Activated B cell treated with CpG ODN at 0.5 μM for 24 hours (primary cell): Measurements from ENCODE around the gene SCAPER. TPM values are rescaled to one million over a fixed set of nuclear protein-coding genes. Genes with fewer than 3 reads are reported as not detected.

Experiments
- ATAC-seq: fragments of 200-7000 bp; cut with Tn5 transposase; one replicate; pipeline ENCODE4 v1.10.0; 2021; ENCODE audit warnings: low read depth, mild to moderate bottlenecking, moderate library complexity
- CTCF ChIA-PET: fragments of 350-600 bp; sonication (Branson Sonifier 250); formaldehyde crosslinking; loops from one replicate; lab custom pipeline; 2021; ENCODE audit warnings: antibody characterized with exemption; lab: Charles Lee
- POLR2A ChIA-PET: fragments of 350-600 bp; sonication (Branson Sonifier 250); formaldehyde crosslinking; loops from one replicate; lab custom pipeline; 2021; ENCODE audit warnings: antibody characterized with exemption; lab: Charles Lee
- DNase-seq: peaks from one replicate; pipeline ENCODE4 v3.0.0; 2022
- H3K27ac Mint-ChIP-seq: one replicate; pipeline ENCODE4 v1.8.0; 2020; ENCODE audit warnings: mixed read lengths
- H3K27me3 Mint-ChIP-seq: one replicate; pipeline ENCODE4 v1.8.0; 2021; ENCODE audit warnings: mixed read lengths
- H3K36me3 Mint-ChIP-seq: one replicate; pipeline ENCODE4 v1.8.0; 2021; ENCODE audit warnings: low read depth, mixed read lengths
- H3K4me1 Mint-ChIP-seq: one replicate; pipeline ENCODE4 v1.8.0; 2021; ENCODE audit warnings: mixed read lengths
- H3K4me3 Mint-ChIP-seq: one replicate; pipeline ENCODE4 v1.8.0; 2020; ENCODE audit warnings: mild to moderate bottlenecking, mixed read lengths
- H3K9me3 Mint-ChIP-seq: one replicate; pipeline ENCODE4 v1.8.0; 2020; ENCODE audit warnings: mixed read lengths
- intact Hi-C: fragments of 100-400 bp; cut with micrococcal nuclease; formaldehyde crosslinking; loops from one replicate; pipeline ENCODE4 v1.15.1; 2024
- total RNA-seq: library from RNA; stranded (reverse); gene quantifications from 2 replicates; pipeline ENCODE4 v1.2.3, GENCODE V29; 2022
- TF ChIP-seq, protein P1 (sequence below): fragments of 200-600 bp; IDR thresholded peaks from one replicate; pipeline ENCODE4 v1.8.0; 2022; ENCODE audit warnings: antibody characterized with exemption, mild to moderate bottlenecking

The SCAPER gene
- total RNA-seq, 1 donor from 2014 or later = 38.8 TPM

DNA sequence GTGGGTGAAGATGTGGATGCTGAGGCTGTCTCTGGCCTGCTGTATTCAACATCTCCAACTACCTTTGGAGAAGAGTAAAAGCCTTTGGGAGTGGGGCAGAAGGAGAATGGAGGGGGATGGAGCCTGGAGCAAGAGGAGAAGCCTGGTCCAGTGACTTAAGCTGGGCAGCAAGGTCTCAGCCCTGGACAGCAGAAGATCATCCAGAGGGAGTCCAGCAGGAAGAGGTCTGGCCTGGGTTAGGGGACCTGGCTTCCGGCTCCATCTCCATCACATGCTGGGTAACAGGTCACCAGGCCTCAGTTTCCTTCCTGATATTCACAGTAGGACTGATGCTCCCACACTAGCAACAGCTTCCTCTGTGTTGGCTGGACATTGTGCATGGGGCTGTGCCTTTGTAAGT is 572.3 kb downstream of the SCAPER start:
- POLR2A ChIA-PET = no interaction called here
- CTCF ChIA-PET = no interaction called here
- TF ChIP-seq, protein P1, sequence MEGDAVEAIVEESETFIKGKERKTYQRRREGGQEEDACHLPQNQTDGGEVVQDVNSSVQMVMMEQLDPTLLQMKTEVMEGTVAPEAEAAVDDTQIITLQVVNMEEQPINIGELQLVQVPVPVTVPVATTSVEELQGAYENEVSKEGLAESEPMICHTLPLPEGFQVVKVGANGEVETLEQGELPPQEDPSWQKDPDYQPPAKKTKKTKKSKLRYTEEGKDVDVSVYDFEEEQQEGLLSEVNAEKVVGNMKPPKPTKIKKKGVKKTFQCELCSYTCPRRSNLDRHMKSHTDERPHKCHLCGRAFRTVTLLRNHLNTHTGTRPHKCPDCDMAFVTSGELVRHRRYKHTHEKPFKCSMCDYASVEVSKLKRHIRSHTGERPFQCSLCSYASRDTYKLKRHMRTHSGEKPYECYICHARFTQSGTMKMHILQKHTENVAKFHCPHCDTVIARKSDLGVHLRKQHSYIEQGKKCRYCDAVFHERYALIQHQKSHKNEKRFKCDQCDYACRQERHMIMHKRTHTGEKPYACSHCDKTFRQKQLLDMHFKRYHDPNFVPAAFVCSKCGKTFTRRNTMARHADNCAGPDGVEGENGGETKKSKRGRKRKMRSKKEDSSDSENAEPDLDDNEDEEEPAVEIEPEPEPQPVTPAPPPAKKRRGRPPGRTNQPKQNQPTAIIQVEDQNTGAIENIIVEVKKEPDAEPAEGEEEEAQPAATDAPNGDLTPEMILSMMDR = no peak
- Mint-ChIP-seq H3K27me3 (peaks cover 49% of the 10 kb centered on the region), H3K9me3 (no peaks in the 10 kb centered on the region), H3K27ac (no peak overlapping the region), H3K36me3 (no peaks in the 10 kb centered on the region), H3K4me1 (peaks cover 29% of the 10 kb centered on the region), H3K4me3 (no peak overlapping the region)
- intact Hi-C loops = loop anchor here (2.0 to 10.0 kb wide), 2 partner anchors 98 to 532 kb away; no protein-coding TSS in a partner anchor
- ATAC-seq = no peak
- DNase-seq = no peak

DNA sequence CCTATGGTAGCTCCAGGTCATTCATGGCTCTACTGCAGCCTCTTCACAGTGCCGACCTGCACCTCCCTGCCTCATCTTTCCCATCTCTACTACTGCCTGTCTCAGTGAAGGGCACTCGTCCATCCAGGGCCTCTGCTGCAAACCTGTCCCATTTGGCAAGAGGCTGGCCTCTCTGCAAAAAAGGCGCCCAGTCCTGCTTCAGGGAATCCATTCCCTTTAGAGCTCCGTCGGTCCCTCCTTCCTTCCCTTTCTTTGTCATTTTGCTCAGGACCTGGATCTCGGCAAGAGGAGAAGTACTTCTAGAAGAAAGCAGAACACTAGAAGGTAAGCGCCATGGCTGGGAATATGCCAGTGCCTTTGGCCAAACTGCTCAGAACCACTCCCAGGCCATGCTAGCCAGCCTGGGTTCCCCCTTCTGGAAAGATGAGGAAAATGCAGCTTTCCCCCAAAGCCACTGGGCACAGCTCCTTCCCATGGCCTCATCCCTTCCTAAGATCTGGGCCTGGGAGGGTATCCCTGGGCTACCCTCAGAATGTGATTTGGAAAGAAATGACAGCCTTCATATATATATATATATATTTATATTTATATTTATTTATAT is 575.0 kb downstream of the SCAPER start:
- TF ChIP-seq, protein P1 = no peak
- DNase-seq = no peak
- CTCF ChIA-PET = interaction anchor here (1.0 to 1.5 kb wide), 2 partner anchors 95 to 180 kb away, joined by 3 to 5 read pairs; no protein-coding TSS in a partner anchor
- Mint-ChIP-seq H3K27me3 (peaks cover 44% of the 10 kb centered on the region), H3K9me3 (no peaks in the 10 kb centered on the region), H3K36me3 (no peaks in the 10 kb centered on the region), H3K4me3 (no peak overlapping the region), H3K27ac (no peak overlapping the region), H3K4me1 (peaks cover 5% of the 10 kb centered on the region)
- POLR2A ChIA-PET = no interaction called here
- intact Hi-C loops = loop anchor here (10.0 kb wide), 1 partner anchor 535 kb away; no protein-coding TSS in a partner anchor
- no peak for ATAC-seq

DNA sequence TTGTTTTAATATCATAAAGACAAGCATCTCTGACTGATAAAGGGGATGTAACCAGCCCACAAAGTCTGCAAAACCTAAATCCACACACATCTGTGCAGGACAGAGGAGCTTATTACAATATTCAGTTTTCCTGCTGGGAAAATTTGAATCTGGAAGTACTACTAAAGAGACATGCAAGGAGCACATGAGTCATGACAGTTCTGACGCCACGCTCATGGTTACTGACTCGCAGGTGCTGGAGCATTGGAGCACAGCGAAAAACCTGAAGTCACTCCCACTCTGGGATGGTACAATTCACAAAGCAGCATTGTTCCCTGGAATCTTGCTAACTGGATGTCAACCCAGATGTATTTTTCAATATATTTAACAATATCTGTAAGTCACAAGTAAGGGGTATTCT is 576.2 kb downstream of the SCAPER start:
- no peak overlapping the region for H3K4me3 Mint-ChIP-seq
- no peaks in the 10 kb centered on the region for H3K9me3 Mint-ChIP-seq
- DNase-seq = no peak
- POLR2A ChIA-PET = no interaction called here
- TF ChIP-seq, protein P1 = no peak
- no peak overlapping the region for H3K27ac Mint-ChIP-seq
- peaks cover 39% of the 10 kb centered on the region for H3K27me3 Mint-ChIP-seq
- CTCF ChIA-PET = no interaction called here
- intact Hi-C loops = no loop called here
- ATAC-seq = no peak
- H3K4me1 Mint-ChIP-seq = peaks cover under 1% of the 10 kb centered on the region
- H3K36me3 Mint-ChIP-seq = no peaks in the 10 kb centered on the region

DNA sequence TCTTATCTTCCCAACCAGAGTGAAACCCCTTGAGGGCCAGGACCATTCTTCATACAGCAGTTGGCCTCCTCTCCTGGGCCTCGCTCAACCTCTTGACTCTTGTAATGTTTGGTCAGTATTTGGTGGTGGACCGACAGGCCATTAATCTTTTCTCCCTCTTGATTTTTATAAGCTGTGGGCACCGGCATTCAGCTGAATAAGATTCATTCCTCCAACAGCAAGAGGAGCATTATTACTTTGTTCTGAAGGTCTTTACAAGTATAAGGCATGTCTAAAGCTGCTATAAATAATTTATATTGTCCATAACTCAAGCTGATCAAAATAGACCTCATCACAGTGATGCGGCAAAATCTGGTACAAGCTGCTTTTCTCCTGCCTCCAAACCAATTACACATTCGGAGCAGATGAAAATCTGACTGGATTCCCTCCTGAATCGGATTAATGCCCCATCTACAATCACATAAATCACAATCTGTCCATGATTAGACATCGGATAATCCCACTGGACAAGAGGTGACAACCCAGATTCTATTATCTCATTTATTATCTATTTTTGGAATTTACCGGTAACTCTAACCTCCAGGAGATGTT is 576.9 kb downstream of the SCAPER start:
- Mint-ChIP-seq H3K27me3 (peaks cover 38% of the 10 kb centered on the region), H3K36me3 (no peaks in the 10 kb centered on the region), H3K4me3 (no peak overlapping the region), H3K27ac (no peak overlapping the region), H3K9me3 (no peaks in the 10 kb centered on the region), H3K4me1 (no peaks in the 10 kb centered on the region)
- POLR2A ChIA-PET = no interaction called here
- TF ChIP-seq, protein P1 = no peak
- CTCF ChIA-PET = no interaction called here
- DNase-seq (no peak), ATAC-seq (no peak)
- intact Hi-C loops = no loop called here

DNA sequence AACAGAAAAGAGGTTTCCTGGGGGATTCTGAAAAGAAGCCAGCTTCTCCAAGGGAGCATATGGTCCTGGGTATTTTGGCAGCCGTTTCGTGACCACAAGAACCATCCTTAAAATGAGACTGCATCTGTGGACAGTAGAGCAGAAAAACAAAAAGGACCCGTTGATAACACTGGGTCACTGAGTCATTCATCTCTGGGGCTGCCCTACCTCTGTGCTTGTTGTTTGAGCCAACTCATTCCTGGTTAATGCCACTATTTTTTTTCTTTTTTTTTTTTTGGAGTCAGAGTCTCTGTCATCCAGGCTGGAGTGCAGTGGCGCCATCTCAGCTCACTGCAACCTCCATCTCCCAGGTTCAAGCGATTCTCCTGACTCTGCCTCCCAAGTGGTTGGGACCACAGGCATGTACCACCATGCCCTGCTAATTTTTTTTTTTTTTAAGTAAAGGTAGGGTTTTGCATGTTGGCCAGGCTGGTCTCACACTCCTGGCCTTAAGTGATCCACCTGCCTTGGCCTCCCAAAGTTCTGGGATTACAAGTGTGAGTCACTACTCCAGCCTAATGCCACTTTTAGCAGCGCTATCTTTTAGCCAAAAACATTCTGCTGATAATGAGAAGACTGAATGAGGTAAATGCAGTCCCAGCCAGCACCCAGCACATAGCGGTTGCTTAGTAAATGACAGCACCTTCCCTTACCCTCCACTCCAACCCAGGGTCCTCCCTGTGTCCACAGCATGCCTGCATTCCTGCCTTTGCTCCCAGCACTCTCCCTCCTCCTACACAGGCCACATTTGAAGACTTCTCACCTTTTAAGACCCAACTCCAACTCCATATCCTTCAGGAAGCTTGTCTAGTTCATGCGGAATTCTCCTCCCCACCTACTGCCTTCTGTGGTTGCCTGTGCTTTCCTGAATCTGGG is 577.7 kb downstream of the SCAPER start:
- TF ChIP-seq, protein P1 = no peak
- peaks cover 40% of the 10 kb centered on the region for H3K27me3 Mint-ChIP-seq
- H3K4me1 Mint-ChIP-seq = no peaks in the 10 kb centered on the region
- H3K4me3 Mint-ChIP-seq = no peak overlapping the region
- intact Hi-C loops = no loop called here
- ChIA-PET POLR2A (no interaction called here), CTCF (no interaction called here)
- no peaks in the 10 kb centered on the region for H3K9me3 Mint-ChIP-seq
- no peak overlapping the region for H3K27ac Mint-ChIP-seq
- ATAC-seq (no peak), DNase-seq (no peak)
- no peaks in the 10 kb centered on the region for H3K36me3 Mint-ChIP-seq
